ENCODE measurements around the gene MEI1. TPM values are rescaled to one million over a fixed set of nuclear protein-coding genes. Genes with fewer than 3 reads are reported as not detected.

Gene MEI1
- total RNA-seq, 1 experiment from 2014 or later = 0.24 TPM

GRCh38 chr22:41650821-41651220 lies 48.5 kb upstream of the MEI1 start:
- Histone ChIP-seq H3K36me3 (ENCODE audit: insufficient read depth, low read length, poor library complexity, severe bottlenecking) (peaks cover 83% of the 10 kb centered on the region), H3K9me3 (ENCODE audit: low read depth, low read length, poor library complexity, severe bottlenecking) (no peaks in the 10 kb centered on the region), H3K27me3 (replicated peaks; ENCODE audit: insufficient read depth, low read depth, low read length, poor library complexity) (no peaks in the 10 kb centered on the region), H3K27ac (ENCODE audit: low read depth, low read length, poor library complexity, severe bottlenecking) (no peak overlapping the region), H3K4me3 (ENCODE audit: low read depth, low read length, poor library complexity, severe bottlenecking) (no peak overlapping the region), H3K4me1 (ENCODE audit: insufficient read depth, low read length, poor library complexity, severe bottlenecking) (peaks cover under 1% of the 10 kb centered on the region)
- intact Hi-C loops (cut with micrococcal nuclease; ENCODE audit: unreplicated experiment) = no loop called here
- no peak for DNase-seq (ENCODE audit: low spot score)
- no TSS peak for BruUV-seq (replicated peaks)
- POLR2A ChIA-PET (ENCODE audit: low non-redundant PET) = no interaction called here
- CTCF ChIA-PET = no interaction called here
- no peak for TF ChIP-seq CTCF (conservative IDR thresholded peaks at IDR 0.05; ENCODE audit: low read depth, low read length)
- TF ChIP-seq EZH2 (IDR thresholded peaks at IDR 0.05; ENCODE audit: borderline replicate concordance, low read depth, low read length, poor library complexity, severe bottlenecking) = no peak

- ChIA-PET CTCF (no interaction called here), POLR2A (ENCODE audit: low non-redundant PET) (no interaction called here)
- BruUV-seq (replicated peaks) = no TSS peak
- H3K27ac ChIP-seq (ENCODE audit: low read depth, low read length, poor library complexity, severe bottlenecking) = peak overlapping the region; percentile 3
- no peaks in the 10 kb centered on the region for H3K9me3 ChIP-seq (ENCODE audit: low read depth, low read length, poor library complexity, severe bottlenecking)
- no peak overlapping the region for H3K4me3 ChIP-seq (ENCODE audit: low read depth, low read length, poor library complexity, severe bottlenecking)
- no peak for DNase-seq (ENCODE audit: low spot score)
- peaks cover 15% of the 10 kb centered on the region for H3K4me1 ChIP-seq (ENCODE audit: insufficient read depth, low read length, poor library complexity, severe bottlenecking)
- peaks cover 89% of the 10 kb centered on the region for H3K36me3 ChIP-seq (ENCODE audit: insufficient read depth, low read length, poor library complexity, severe bottlenecking)
- intact Hi-C loops (cut with micrococcal nuclease; ENCODE audit: unreplicated experiment) = no loop called here
- TF ChIP-seq EZH2 (IDR thresholded peaks at IDR 0.05; ENCODE audit: borderline replicate concordance, low read depth, low read length, poor library complexity, severe bottlenecking) (no peak), CTCF (conservative IDR thresholded peaks at IDR 0.05; ENCODE audit: low read depth, low read length) (no peak)
- H3K27me3 ChIP-seq (replicated peaks; ENCODE audit: insufficient read depth, low read depth, low read length, poor library complexity) = no peaks in the 10 kb centered on the region
Observed at GRCh38 chr22:41654322-41654721, 45.0 kb upstream of the MEI1 start.

GRCh38 chr22:41656556-41656955 lies 42.7 kb upstream of the MEI1 start:
- intact Hi-C loops (cut with micrococcal nuclease; ENCODE audit: unreplicated experiment) = no loop called here
- Histone ChIP-seq H3K27ac (ENCODE audit: low read depth, low read length, poor library complexity, severe bottlenecking) (peak overlapping the region; percentile 81), H3K9me3 (ENCODE audit: low read depth, low read length, poor library complexity, severe bottlenecking) (no peaks in the 10 kb centered on the region), H3K36me3 (ENCODE audit: insufficient read depth, low read length, poor library complexity, severe bottlenecking) (peaks cover 94% of the 10 kb centered on the region), H3K4me1 (ENCODE audit: insufficient read depth, low read length, poor library complexity, severe bottlenecking) (peaks cover 15% of the 10 kb centered on the region), H3K27me3 (replicated peaks; ENCODE audit: insufficient read depth, low read depth, low read length, poor library complexity) (no peaks in the 10 kb centered on the region), H3K4me3 (ENCODE audit: low read depth, low read length, poor library complexity, severe bottlenecking) (no peak overlapping the region)
- DNase-seq (ENCODE audit: low spot score) = peak; percentile 65
- BruUV-seq (replicated peaks) = no TSS peak
- TF ChIP-seq EZH2 (IDR thresholded peaks at IDR 0.05; ENCODE audit: borderline replicate concordance, low read depth, low read length, poor library complexity, severe bottlenecking) (no peak), CTCF (conservative IDR thresholded peaks at IDR 0.05; ENCODE audit: low read depth, low read length) (no peak)
- POLR2A ChIA-PET (ENCODE audit: low non-redundant PET) = no interaction called here
- CTCF ChIA-PET = interaction anchor here (1.0 kb wide), 1 partner anchor 10 kb away, joined by 3 read pairs; no protein-coding TSS in a partner anchor

Measured in A673 (cell line).